SKM-1 treated with dmso at 0.1 percent for 144 hours (cell line): Measurements from ENCODE around the gene HERPUD1.
"Not testable (repeated sequence)": the region's sequence is repeated elsewhere in the genome, so short reads cannot be mapped to it uniquely, and the experiment has no call there.

Experiments used
- DNase-seq: peaks from one replicate; lab custom pipeline; 2025; ENCODE audit not compliant: unreplicated experiment; lab: John Stamatoyannopoulos, UW

HERPUD1 gene

GRCh38 chr16:56977823-56978430, 46.0 kb downstream of the HERPUD1 start:
- DNase-seq, result no peak

- DNase-seq, result no peak
These were observed 48.2 kb downstream of the HERPUD1 start for GRCh38 chr16:56980201-56980535.

GRCh38 chr16:56980792-56981724, 49.1 kb downstream of the HERPUD1 start:
- no peak for DNase-seq

- no peak for DNase-seq
These were observed 49.9 kb downstream of the HERPUD1 start for GRCh38 chr16:56981729-56982271.

GRCh38 chr16:56982695-56983094, 50.8 kb downstream of the HERPUD1 start:
- no peak for DNase-seq

GRCh38 chr16:56983211-56983751, 51.3 kb downstream of the HERPUD1 start:
- DNase-seq, result no peak

GRCh38 chr16:56984639-56985038, 52.7 kb downstream of the HERPUD1 start:
- no peak for DNase-seq

GRCh38 chr16:56985288-56985961, 53.5 kb downstream of the HERPUD1 start:
- DNase-seq, result no peak

GRCh38 chr16:56985962-56986360, 54.0 kb downstream of the HERPUD1 start:
- DNase-seq, result no peak

GRCh38 chr16:56986361-56986760, 54.4 kb downstream of the HERPUD1 start:
- DNase-seq, result no peak

GRCh38 chr16:56986908-56987307, 55.0 kb downstream of the HERPUD1 start:
- DNase-seq, result not testable (repeated sequence)

GRCh38 chr16:56987692-56988091, 55.8 kb downstream of the HERPUD1 start:
- no peak for DNase-seq

- no peak for DNase-seq
These were observed 56.4 kb downstream of the HERPUD1 start for GRCh38 chr16:56988161-56988947.

- peak; percentile 65 for DNase-seq
These were observed 57.3 kb downstream of the HERPUD1 start, which contains the start of gene NLRC5 for GRCh38 chr16:56988948-56989945. TSS of gene NLRC5 (plus strand) at chr16:56989557. CDS start at chr16:57020713, 31,156 bp downstream.

GRCh38 chr16:56989988-56990387, 58.0 kb downstream of the HERPUD1 start:
- no peak for DNase-seq

- DNase-seq, result no peak
These were observed 58.7 kb downstream of the HERPUD1 start for GRCh38 chr16:56990407-56991286.

- not testable (repeated sequence) for DNase-seq
These were observed 60.5 kb downstream of the HERPUD1 start for GRCh38 chr16:56992431-56992830.

GRCh38 chr16:56993204-56993603, 61.3 kb downstream of the HERPUD1 start:
- DNase-seq, result no peak
